Natural killer cell treated with Interleukin-12 subunit alpha and Interleukin-12 subunit beta and Interleukin-15 and Interleukin-18, amount 100 ng/mL, for 72 hours (primary cell): ENCODE data around the gene SPTLC3. TPM values are rescaled to one million over a fixed set of nuclear protein-coding genes. Genes with fewer than 3 reads are reported as not detected.

ENCODE experiments used
- ATAC-seq, 2 donors: fragments of 150-1000 bp; cut with Tn5 transposase in 1 of 2; sonication (Bioruptor Pico), chemical (Tn5 transposase) in 1 of 2; 2 replicates each; pipeline ENCODE4 v1.10.0; 2021
- DNase-seq: peaks from one replicate; pipeline ENCODE4 v3.0.0; 2022; ENCODE audit warnings: low spot score
- H3K27ac Mint-ChIP-seq, 2 donors: 1 replicate in 1 of 2; 2 replicates in 1 of 2; pipeline ENCODE4 v1.8.0; 2022; ENCODE audit warnings: mixed read lengths in 2 of 2, mild to moderate bottlenecking in 1 of 2, moderate library complexity in 1 of 2
- H3K27me3 Mint-ChIP-seq, 2 donors: 1 replicate in 1 of 2; 2 replicates in 1 of 2; pipeline ENCODE4 v1.8.0; 2022; ENCODE audit warnings: mixed read lengths in 2 of 2
- H3K36me3 Mint-ChIP-seq: one replicate; pipeline ENCODE4 v1.8.0; 2022; ENCODE audit warnings: mixed read lengths
- H3K4me1 Mint-ChIP-seq, 2 donors: 1 replicate in 1 of 2; 2 replicates in 1 of 2; pipeline ENCODE4 v1.8.0; 2022; ENCODE audit warnings: low read depth in 2 of 2, mixed read lengths in 2 of 2, mild to moderate bottlenecking in 1 of 2
- H3K4me3 Mint-ChIP-seq: one replicate; pipeline ENCODE4 v1.8.0; 2022; ENCODE audit warnings: mixed read lengths
- H3K9me3 Mint-ChIP-seq: 2 replicates; pipeline ENCODE4 v1.8.0; 2022; ENCODE audit warnings: mixed read lengths
- total RNA-seq, 2 donors: library from RNA; stranded (reverse); gene quantifications; one replicate each; pipeline ENCODE4 v1.2.3, GENCODE V29; 2022

Gene SPTLC3
- total RNA-seq, 2 donors from 2014 or later: not detected

DNA sequence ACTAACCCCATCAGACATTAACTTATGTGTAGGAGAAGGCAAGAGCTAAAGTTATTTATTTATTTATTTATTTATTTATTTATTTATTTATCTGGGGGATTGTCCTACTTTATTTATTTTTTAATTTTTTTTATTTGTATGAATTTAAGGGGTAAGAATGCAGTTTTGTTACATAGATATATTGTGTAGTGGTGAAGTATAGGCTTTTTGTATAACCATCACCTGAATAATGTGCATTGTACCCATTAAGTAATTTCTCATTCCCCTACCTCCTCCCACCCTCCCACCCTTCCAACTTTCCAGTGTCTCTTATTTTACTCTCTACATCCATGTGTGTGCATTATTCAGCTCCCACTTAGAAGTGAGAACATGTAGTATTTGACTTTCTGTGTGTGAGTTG, 51.6 kb downstream of the SPTLC3 start:
- ATAC-seq (no peak), DNase-seq (no peak)
- Mint-ChIP-seq H3K36me3 (no peaks in the 10 kb centered on the region), H3K27ac (no peak overlapping the region), H3K4me1 (no peaks in the 10 kb centered on the region), H3K4me3 (no peak overlapping the region), H3K27me3 (no peaks in the 10 kb centered on the region), H3K9me3 (no peaks in the 10 kb centered on the region)

DNA sequence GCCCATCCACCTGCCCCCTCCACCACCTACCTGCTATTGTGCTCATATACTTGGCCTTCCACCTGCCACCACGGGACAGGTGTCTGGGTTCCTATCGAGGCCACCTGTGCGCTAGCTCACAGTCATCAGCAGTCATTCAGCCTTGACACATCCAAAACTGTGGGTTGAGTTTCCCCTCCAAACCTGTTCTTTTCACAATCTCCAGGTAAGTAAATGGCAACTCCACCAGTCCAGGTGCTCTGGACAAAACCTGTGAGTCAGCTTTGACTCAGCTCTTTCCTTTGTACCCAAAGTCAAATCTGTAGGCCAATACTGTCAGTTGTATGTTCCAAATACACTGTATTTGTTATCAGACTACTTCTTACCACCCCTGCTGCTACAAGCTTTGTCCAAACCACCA, 52.6 kb downstream of the SPTLC3 start:
- Mint-ChIP-seq H3K4me3 (no peak overlapping the region), H3K4me1 (no peaks in the 10 kb centered on the region), H3K36me3 (no peaks in the 10 kb centered on the region), H3K27ac (no peak overlapping the region), H3K9me3 (no peaks in the 10 kb centered on the region), H3K27me3 (no peaks in the 10 kb centered on the region)
- DNase-seq (no peak), ATAC-seq (no peak)

DNA sequence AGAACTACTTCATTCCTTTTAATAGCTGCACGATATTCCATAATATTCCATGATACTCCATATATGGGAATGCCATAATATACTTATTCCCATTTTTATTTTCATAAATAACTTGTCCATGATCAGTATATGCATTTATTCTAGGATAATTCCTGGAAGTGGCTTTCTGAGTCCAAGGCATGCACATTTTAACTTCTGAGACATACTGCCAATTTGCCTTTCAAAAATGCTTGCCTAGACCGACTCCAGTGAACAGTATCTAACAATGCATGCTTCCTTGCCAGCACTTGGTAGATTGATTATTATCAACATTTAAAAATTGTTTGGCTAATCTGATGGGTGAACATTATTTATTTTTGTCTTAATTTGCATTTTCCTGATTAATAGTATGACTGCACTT, 54.0 kb downstream of the SPTLC3 start:
- Mint-ChIP-seq H3K4me1 (no peaks in the 10 kb centered on the region), H3K27me3 (no peaks in the 10 kb centered on the region), H3K4me3 (no peak overlapping the region), H3K36me3 (no peaks in the 10 kb centered on the region), H3K27ac (no peak overlapping the region), H3K9me3 (peaks cover 3% of the 10 kb centered on the region)
- ATAC-seq: no peak
- no peak for DNase-seq

DNA sequence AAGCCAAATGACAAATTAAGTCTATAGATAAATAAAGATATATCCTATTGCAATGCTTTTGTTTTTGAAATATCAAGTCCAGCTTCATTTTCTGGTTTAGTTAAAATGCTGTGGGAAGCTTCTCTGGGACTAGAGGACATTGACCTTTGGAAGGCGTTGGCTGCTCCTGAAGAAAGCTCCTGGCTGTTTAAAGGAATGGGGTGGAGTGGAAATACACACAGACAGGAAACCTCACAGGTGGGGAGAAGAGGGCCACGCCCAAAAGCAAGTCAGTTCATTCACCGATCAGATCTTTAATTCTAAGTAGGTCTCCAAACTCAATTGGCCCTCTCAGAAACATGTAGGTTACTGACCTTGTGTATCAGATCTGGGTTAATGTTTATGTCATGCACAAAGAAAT, 59.6 kb downstream of the SPTLC3 start:
- Mint-ChIP-seq H3K4me1 (no peaks in the 10 kb centered on the region), H3K9me3 (peaks cover 3% of the 10 kb centered on the region), H3K27me3 (no peaks in the 10 kb centered on the region), H3K27ac (no peak overlapping the region), H3K36me3 (no peaks in the 10 kb centered on the region), H3K4me3 (no peak overlapping the region)
- ATAC-seq (no peak), DNase-seq (no peak)

GRCh38 chr20:13081877-13082276, 73.1 kb downstream of the SPTLC3 start:
- Mint-ChIP-seq H3K4me3 (no peak overlapping the region), H3K27me3 (no peaks in the 10 kb centered on the region), H3K4me1 (no peaks in the 10 kb centered on the region), H3K27ac (no peak overlapping the region), H3K9me3 (no peaks in the 10 kb centered on the region), H3K36me3 (no peaks in the 10 kb centered on the region)
- DNase-seq: no peak
- ATAC-seq: no peak

DNA sequence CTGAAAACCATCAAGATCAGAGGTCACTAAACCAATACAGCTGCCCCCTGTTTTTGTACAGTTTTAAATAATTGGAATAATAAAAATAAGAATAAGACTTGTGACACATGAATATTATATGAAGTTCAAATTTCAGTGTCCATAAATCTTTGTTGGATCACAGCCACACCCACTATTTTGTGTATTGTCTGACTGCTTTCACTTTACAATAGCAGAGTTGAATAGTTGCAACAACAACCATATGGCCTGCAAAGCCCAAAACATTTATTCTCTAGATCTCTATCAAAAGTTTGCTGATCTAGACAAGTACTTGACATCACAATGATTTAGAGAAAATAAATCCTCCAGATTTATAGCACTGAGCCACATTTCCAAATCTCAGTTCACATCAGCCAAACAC, 73.6 kb downstream of the SPTLC3 start:
- DNase-seq (no peak), ATAC-seq (no peak)
- Mint-ChIP-seq H3K27ac (no peak overlapping the region), H3K27me3 (no peaks in the 10 kb centered on the region), H3K9me3 (no peaks in the 10 kb centered on the region), H3K4me3 (no peak overlapping the region), H3K4me1 (no peaks in the 10 kb centered on the region), H3K36me3 (no peaks in the 10 kb centered on the region)

- Mint-ChIP-seq H3K27me3 (no peaks in the 10 kb centered on the region), H3K4me1 (no peaks in the 10 kb centered on the region), H3K27ac (no peak overlapping the region), H3K9me3 (no peaks in the 10 kb centered on the region), H3K4me3 (no peak overlapping the region), H3K36me3 (no peaks in the 10 kb centered on the region)
- DNase-seq (no peak), ATAC-seq (no peak)
Observed at GRCh38 chr20:13085275-13085674, 76.5 kb downstream of the SPTLC3 start.

DNA sequence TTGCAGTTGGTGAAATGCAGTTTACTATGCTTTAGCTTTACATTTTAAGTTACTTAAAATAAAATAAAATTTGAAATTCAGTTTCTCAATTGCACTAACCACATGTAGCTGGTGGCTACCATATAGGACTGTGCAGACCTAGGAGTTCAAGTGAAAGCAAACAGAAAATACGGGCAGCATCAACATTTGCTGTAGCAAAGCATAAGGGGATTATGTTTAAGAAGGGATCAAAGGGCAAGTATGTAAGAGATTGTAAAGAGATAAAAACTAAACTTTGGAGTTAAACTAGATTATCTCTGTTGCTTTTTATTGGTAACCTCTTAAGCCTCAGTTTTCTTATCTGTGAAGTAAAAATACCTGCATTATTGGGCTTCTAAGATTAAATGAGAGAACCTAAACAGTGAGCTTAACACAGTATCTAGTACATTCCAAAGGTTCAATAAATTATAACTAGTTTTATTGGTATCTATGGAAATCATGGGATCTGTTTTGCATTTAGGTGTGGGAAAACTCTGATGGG, 81.2 kb downstream of the SPTLC3 start:
- no peak for DNase-seq
- Mint-ChIP-seq H3K36me3 (no peaks in the 10 kb centered on the region), H3K4me1 (no peaks in the 10 kb centered on the region), H3K27ac (no peak overlapping the region), H3K9me3 (no peaks in the 10 kb centered on the region), H3K4me3 (no peak overlapping the region), H3K27me3 (no peaks in the 10 kb centered on the region)
- no peak for ATAC-seq

DNA sequence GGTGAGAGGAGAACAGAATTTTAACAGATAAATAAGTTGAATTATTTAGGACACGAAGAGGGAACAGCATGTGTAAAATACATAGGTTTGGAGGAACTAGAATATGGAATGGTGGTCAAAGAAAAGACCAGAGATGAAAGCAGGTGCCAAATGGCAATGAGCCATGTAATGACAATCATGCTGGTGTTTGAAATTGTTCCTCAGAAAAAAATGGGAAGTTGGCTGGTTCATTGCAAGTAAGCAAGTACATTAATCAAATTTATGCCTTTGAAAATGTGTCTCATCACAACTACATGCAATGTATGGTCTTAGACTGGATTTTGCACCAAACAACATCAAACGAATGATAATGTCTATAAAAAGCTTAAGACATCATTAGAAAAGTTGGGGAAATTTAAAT, 83.3 kb downstream of the SPTLC3 start:
- no peak overlapping the region for H3K27ac Mint-ChIP-seq
- H3K36me3 Mint-ChIP-seq: no peaks in the 10 kb centered on the region
- no peak for DNase-seq
- no peaks in the 10 kb centered on the region for H3K9me3 Mint-ChIP-seq
- no peaks in the 10 kb centered on the region for H3K27me3 Mint-ChIP-seq
- no peak for ATAC-seq
- H3K4me3 Mint-ChIP-seq: no peak overlapping the region
- no peaks in the 10 kb centered on the region for H3K4me1 Mint-ChIP-seq

GRCh38 chr20:13094976-13095375, 86.2 kb downstream of the SPTLC3 start:
- Mint-ChIP-seq H3K36me3 (no peaks in the 10 kb centered on the region), H3K27ac (no peak overlapping the region), H3K27me3 (no peaks in the 10 kb centered on the region), H3K4me1 (no peaks in the 10 kb centered on the region), H3K4me3 (no peak overlapping the region), H3K9me3 (no peaks in the 10 kb centered on the region)
- ATAC-seq (no peak), DNase-seq (no peak)

GRCh38 chr20:13098720-13099355, 90.1 kb downstream of the SPTLC3 start:
- no peak for ATAC-seq
- H3K27ac Mint-ChIP-seq: no peak overlapping the region
- no peaks in the 10 kb centered on the region for H3K9me3 Mint-ChIP-seq

GRCh38 chr20:13099676-13100075, 90.9 kb downstream of the SPTLC3 start:
- Mint-ChIP-seq H3K4me1 (no peaks in the 10 kb centered on the region), H3K27ac (no peak overlapping the region), H3K4me3 (no peak overlapping the region), H3K27me3 (no peaks in the 10 kb centered on the region), H3K36me3 (no peaks in the 10 kb centered on the region), H3K9me3 (no peaks in the 10 kb centered on the region)
- DNase-seq (no peak), ATAC-seq (no peak)

More at GRCh38 chr20:13098720-13099355, 90.1 kb downstream of the SPTLC3 start:
- no peaks in the 10 kb centered on the region for H3K4me1 Mint-ChIP-seq
- no peaks in the 10 kb centered on the region for H3K36me3 Mint-ChIP-seq
- no peak overlapping the region for H3K4me3 Mint-ChIP-seq
- H3K27me3 Mint-ChIP-seq: no peaks in the 10 kb centered on the region
- no peak for DNase-seq

- Mint-ChIP-seq H3K4me1 (no peaks in the 10 kb centered on the region), H3K4me3 (no peak overlapping the region), H3K27ac (no peak overlapping the region), H3K9me3 (no peaks in the 10 kb centered on the region), H3K27me3 (no peaks in the 10 kb centered on the region), H3K36me3 (no peaks in the 10 kb centered on the region)
- ATAC-seq (no peak), DNase-seq (no peak)
Observed at GRCh38 chr20:13101276-13101675, 92.5 kb downstream of the SPTLC3 start.

GRCh38 chr20:13101706-13102105, 92.9 kb downstream of the SPTLC3 start:
- DNase-seq (no peak), ATAC-seq (no peak)
- Mint-ChIP-seq H3K36me3 (no peaks in the 10 kb centered on the region), H3K27me3 (no peaks in the 10 kb centered on the region), H3K4me1 (no peaks in the 10 kb centered on the region), H3K4me3 (no peak overlapping the region), H3K27ac (no peak overlapping the region), H3K9me3 (no peaks in the 10 kb centered on the region)

DNA sequence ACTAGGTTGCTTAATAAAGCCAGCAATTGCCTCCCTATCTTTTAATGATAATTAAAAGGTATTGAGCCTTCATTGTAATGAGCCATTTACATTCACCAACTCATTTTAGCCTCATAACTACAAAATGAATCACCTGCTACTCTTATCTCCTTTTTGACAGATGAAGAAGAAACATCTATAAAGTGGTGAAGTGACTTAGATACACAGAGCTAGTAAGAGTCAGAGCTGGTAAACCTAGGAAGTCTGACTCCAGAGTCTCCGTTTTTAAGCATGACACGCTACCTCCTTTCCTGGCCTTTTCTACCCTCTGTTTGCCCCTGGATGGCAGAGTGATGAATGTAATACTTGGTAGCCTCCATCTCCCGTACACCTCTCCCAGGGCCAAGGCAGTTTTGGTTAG, 93.5 kb downstream of the SPTLC3 start:
- Mint-ChIP-seq H3K9me3 (no peaks in the 10 kb centered on the region), H3K4me1 (no peaks in the 10 kb centered on the region), H3K27ac (no peak overlapping the region), H3K27me3 (no peaks in the 10 kb centered on the region), H3K36me3 (no peaks in the 10 kb centered on the region), H3K4me3 (no peak overlapping the region)
- ATAC-seq (peak in 1 of 2 donors; percentile 28), DNase-seq (no peak)
